GM19239 (cell line): ENCODE data around the gene BCAS3.

ENCODE experiments used
- DNase-seq: peaks from one replicate; pipeline ENCODE4 v3.0.0; 2011; ENCODE audit warnings: low spot score; ENCODE audit not compliant: insufficient read length
- FAIRE-seq: peaks from 2 replicates; lab custom pipeline; 2011; peaks lifted over from hg19 to GRCh38; lab: Jason Lieb, UNC

BCAS3 gene

GRCh38 chr17:61164517-61164916, 486.9 kb downstream of the BCAS3 start:
- FAIRE-seq, result no peak
- DNase-seq, result no peak

DNA sequence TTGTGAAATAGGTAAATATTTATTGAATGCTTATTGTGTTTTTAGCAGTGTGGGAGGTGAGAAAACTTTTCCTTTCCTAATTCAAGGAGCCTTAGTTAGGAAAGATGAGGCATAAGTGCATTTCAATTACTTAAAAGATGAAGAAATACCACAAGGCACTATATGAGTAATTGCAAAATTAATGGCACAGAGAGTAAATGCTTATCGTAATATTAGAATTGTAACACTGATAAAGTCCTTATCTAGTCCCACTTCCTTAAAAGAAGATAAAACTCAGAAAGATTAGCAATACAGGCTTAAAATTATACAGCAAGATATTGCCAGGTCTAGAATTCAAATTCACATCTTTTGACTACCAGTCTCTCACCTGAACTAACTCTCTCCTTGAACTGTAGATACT, 489.4 kb downstream of the BCAS3 start:
- DNase-seq, result no peak
- no peak for FAIRE-seq

DNA sequence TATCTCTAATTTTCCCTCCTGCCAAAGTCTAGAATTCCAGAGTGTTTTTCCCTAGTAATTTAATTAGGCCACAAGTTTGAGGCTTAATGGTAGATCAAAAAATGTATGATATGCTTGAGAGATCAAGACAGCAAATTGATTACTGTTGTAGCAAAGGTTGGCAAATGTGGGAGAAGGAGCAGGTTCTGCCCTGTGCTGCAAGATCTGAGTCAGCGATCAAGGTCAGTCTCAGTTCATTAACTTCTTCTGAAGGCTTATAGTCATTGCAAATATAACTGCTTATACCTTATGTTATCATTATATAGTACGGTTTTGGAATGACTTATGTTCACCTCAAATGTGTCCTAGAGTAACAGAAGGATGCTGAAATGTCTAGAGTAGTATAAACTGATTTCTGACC, 490.9 kb downstream of the BCAS3 start:
- peak; percentile 18 for FAIRE-seq
- no peak for DNase-seq

- no peak for FAIRE-seq
- DNase-seq, result no peak
These were observed 496.7 kb downstream of the BCAS3 start for GRCh38 chr17:61174310-61174709.

DNA sequence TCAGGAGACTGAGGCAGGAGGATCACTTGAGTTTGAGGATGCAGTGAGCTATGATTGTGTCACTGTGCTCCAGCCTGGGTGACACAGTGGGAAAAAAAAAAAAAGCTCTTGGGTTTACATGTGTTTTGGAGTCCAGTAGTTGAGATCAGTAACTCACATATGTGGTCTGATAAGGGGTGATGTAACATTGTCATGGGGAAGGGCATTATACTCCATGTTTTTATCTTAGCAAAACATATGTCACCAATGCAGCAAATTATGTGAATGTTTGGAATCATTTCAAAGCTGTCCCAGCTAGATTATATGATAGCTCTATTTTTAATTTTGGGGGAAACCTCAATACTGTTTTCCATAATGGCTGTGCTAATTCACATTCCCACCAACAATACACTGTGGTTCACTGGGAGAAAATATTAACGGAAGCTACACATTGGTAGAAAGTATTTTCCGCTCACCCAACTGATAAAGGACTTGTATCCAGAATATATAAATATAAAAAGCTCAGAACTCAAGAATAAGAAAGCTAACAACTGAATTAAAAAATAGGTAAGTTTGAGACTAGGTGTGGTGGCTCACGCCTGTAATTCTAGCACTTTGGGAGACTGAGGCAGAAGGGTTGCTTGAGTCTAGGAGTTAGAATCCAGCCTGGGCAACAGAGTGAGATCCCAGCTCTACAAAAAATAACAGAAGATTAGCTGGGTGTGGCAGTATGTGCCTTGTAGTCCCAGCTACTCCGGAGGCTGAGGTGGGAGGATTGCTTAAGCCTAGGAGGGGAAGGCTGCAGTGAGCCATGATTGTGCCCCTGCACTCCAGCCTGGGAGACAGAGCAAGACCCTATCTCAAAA, 497.9 kb downstream of the BCAS3 start:
- no peak for DNase-seq
- FAIRE-seq, result no peak

- DNase-seq (no peak), FAIRE-seq (no peak)
These were observed 499.7 kb downstream of the BCAS3 start for GRCh38 chr17:61177351-61177750.

GRCh38 chr17:61178284-61178683, 500.6 kb downstream of the BCAS3 start:
- no peak for FAIRE-seq
- no peak for DNase-seq

DNA sequence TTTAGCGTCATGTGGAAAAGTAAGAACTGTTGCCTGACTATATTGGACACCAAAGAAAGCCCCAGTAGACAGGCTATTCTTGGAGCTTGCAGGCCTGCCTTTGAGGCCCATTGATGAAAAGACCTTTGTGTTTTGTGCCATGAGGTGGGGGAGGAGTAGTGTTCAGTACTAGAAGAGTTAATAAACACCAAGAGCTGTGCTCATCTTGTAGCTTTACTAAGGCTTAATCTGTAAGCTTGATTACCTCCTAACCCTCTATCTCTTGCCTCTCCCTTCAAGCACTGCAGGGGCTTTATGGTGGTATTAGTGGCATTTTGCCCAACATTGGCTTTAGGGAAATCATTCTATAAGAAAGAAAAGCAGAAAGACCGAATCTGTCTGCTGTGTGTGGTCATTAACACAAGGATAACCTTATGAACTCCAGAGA, 501.7 kb downstream of the BCAS3 start:
- FAIRE-seq (no peak), DNase-seq (no peak)

DNA sequence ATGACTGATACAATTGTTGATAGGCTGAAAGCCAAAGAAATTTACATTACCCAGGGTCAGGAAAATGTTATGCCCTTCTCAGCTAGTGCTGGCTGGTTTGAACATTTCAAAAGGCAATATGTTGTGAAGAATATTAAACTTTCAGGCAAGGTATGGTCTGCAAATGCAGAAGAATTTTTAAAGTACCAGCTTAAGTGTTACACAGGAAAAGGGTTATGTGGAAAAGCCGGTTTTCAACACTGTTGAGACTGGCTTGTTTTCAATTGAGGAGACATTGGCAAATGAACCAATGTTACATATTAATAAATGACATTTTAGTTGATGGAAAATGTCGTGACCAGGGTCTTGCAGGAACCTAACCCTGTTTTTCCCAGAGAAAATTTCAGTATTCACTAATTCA, 506.1 kb downstream of the BCAS3 start:
- no peak for FAIRE-seq

GRCh38 chr17:61185385-61185784, 507.7 kb downstream of the BCAS3 start:
- no peak for DNase-seq
- FAIRE-seq, result no peak

More for the DNA sequence above, 506.1 kb downstream of the BCAS3 start:
- DNase-seq, result no peak

- DNase-seq (no peak), FAIRE-seq (no peak)
These were observed 509.4 kb downstream of the BCAS3 start for GRCh38 chr17:61187038-61187437.

- DNase-seq (no peak), FAIRE-seq (peak; percentile 52)
These were observed 510.4 kb downstream of the BCAS3 start for GRCh38 chr17:61188081-61188480.

GRCh38 chr17:61189968-61190367, 512.3 kb downstream of the BCAS3 start:
- FAIRE-seq (no peak), DNase-seq (no peak)

- no peak for DNase-seq
- no peak for FAIRE-seq
These were observed 518.7 kb downstream of the BCAS3 start for GRCh38 chr17:61196302-61196704.

DNA sequence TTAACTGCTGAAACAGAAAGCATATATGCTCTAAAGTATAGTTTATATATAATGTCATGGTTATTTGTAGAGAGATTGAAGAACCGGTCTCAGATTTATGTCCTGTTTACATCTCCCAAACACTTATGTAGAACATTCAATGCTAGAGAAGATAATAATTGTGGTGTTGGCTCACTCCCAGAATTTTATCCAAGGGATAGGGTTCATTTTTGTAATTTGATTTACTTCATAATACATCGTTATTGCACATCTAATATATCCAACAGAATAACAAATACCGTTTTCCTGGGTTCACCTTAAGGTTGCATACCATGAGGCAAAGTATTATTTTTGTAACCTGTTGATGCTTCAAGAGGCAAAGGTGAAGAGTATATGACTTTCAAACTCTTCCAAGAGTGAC, 519.1 kb downstream of the BCAS3 start:
- FAIRE-seq (no peak), DNase-seq (no peak)

- DNase-seq (no peak), FAIRE-seq (no peak)
These were observed 522.0 kb downstream of the BCAS3 start for GRCh38 chr17:61199431-61200338.

- DNase-seq (no peak), FAIRE-seq (no peak)
These were observed 522.7 kb downstream of the BCAS3 start for GRCh38 chr17:61200339-61200715.

- no peak for FAIRE-seq
- no peak for DNase-seq
These were observed 523.6 kb downstream of the BCAS3 start for GRCh38 chr17:61201211-61201610.

DNA sequence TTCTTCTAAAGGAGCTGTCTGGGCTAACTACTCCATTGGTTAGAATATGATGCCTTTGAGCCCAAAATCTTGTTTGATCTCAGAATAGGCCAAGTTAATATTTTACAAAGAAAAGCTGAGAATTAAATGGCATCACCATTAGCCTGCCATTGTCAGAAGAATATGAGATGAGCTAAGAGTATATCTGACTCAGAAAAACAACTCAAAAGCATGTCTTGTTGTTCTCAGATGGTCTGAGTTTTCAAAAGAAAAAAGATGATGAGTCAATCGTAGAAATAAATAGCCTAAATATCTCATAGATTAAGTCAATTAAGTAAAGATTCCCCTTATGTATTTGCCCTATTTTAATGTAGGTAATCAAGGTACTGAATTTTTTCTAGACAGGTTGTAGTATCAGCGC, 524.9 kb downstream of the BCAS3 start:
- no peak for DNase-seq

GRCh38 chr17:61203671-61204131, 526.0 kb downstream of the BCAS3 start:
- DNase-seq (no peak), FAIRE-seq (no peak)

More for the DNA sequence above, 524.9 kb downstream of the BCAS3 start:
- FAIRE-seq, result no peak

DNA sequence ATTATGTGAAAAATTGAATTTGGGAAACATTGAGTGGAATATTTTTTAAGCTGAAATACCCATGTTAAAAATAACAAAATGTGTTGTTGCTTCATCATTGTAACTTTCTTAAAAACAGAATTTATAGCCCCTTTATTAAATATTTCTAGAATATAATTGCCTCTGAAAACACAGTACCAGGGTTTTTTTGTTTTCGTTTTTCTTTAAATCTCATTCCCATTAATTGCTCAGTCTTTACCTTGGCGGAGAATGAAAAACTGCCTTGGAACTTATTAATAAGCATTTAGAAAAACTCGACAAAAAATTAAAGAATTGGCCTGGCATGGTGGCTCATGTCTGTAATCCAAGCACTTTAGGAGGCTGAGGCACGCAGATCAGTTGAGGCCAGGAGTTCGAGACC, 526.8 kb downstream of the BCAS3 start:
- no peak for FAIRE-seq
- no peak for DNase-seq
